Activated T-cell treated with anti-CD3 and anti-CD28 coated beads for 4 hours (primary cell): Measurements from ENCODE around the gene MYCBP2.

ENCODE experiments used
- DNase-seq: peaks from one replicate; pipeline ENCODE4 v3.0.0-alpha.2; 2020

Gene MYCBP2

GRCh38 chr13:77185721-77186120 lies 141.2 kb downstream of the MYCBP2 start:
- no peak for DNase-seq

GRCh38 chr13:77184455-77184854 lies 142.4 kb downstream of the MYCBP2 start:
- DNase-seq, result no peak

- DNase-seq, result no peak
Observed at GRCh38 chr13:77180011-77180410, 146.9 kb downstream of the MYCBP2 start.

- no peak for DNase-seq
Observed at GRCh38 chr13:77177646-77178045, 149.2 kb downstream of the MYCBP2 start.

DNA sequence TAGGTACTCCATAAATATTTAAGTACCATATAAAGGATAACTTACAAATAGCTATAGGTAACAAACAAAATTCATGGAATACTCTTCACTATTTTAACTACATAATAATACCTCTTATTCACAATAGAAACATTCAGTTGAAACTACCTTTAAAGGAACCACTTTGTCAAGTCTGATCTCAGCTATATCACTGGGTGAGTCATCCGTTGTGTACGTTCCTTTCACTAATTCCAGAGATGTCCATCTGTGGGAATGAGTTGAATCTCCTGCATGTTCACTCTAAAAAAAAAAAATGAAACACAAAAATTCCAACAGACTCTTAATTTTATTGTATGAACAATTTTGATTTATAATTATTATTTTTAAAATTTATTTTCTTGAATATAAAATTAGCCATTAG lies 150.5 kb downstream of the MYCBP2 start:
- no peak for DNase-seq

DNA sequence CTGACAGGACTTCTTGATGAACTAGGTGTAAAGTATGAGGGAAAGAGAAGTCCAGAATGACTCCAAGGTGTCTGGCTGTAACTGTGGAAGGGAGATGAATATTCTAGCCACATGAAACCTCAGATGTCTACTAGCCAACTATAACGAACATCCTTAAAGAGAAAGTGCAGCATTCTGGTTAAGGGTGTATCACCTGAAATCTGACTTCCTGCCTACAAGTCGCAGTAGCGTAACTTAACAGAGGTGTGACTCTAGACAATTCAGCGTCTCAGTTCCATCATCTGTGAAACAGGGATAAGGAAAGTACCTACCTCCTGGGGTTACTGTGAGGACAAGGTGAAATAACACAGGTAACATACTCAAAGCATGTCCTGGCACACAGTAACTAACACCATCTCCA lies 154.2 kb downstream of the MYCBP2 start:
- DNase-seq, result no peak

- no peak for DNase-seq
Observed at GRCh38 chr13:77171451-77171850, 155.4 kb downstream of the MYCBP2 start.

DNA sequence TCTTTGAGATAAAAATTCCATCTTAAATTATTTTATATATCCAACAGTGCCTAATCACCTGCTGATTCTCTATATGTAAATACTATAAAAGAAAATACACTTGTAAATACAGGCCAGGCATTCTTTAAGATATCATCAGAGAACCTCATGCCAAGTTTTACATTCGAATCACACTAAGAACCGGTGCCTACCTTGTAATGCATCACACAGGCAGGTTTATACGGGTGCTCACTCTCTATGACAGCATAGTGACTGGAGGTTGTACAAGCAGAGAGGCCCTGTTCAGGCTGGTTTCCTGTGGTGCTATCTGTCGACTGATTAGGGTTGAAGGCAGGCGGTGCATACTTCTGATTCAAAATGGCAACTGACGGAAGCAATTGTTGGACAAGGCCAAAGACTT lies 158.7 kb downstream of the MYCBP2 start:
- no peak for DNase-seq

GRCh38 chr13:77150651-77151050 lies 176.2 kb downstream of the MYCBP2 start:
- DNase-seq, result no peak

GRCh38 chr13:77143431-77143830 lies 183.5 kb downstream of the MYCBP2 start:
- no peak for DNase-seq

DNA sequence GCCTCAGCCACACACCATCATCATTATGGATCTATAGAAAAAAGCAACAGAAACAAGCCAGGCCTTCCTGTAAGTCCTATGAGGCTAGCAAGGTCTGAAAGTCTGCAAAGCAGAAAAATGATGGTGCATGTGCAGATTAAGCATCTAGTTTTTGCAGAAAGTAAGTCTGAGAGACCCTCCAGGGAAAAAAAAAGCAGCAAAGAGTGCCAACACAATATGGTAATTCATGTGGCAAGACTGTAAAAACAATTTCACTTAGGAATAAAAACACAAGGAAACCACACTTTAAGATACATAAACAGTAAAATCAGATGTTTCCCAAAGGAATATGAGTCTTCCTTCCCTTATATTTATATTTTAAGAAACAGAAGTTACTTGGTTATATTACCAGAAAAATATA lies 187.6 kb downstream of the MYCBP2 start:
- DNase-seq, result no peak

DNA sequence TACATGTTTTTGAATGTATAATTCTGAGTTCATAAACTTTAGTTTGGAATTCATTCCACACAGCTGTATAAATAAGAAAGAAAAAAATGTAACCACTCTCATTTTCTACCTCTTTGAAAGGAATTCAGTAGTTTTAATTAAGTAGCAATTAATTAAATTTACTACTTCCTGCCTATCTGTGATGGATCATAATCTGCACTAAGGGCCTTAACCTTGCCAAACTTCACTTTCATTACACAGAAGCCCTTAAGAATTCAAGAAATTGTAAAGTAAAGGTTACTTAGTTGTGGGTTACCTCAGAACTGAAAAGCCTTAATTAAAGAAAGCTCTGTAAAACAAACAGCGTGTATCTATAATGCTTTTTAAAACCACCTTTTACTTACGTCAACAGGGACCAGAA lies 188.1 kb downstream of the MYCBP2 start:
- no peak for DNase-seq

DNA sequence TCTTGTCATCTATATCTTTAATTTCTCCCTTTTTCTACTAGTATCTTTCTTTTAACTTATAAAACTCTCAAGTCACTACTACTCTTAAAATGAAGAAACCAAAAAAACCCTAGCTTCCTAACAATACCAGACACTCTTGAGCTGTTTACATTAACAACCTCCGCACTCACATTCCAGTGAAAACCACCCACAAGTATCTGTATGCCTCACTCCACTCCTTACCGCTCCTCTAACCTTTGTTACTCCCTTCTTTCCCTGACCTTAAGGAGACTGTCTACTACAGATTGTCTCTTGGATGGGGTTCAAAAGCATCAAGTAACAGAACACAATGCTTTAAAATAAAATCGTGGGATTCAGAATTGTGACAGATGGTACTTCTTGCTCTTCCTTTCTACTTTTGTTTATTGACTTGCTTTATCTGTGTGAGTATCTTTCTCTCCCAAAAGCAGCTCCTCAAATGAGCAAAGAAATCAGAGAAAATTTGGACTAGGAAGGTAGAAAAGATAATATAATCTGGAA lies 189.9 kb downstream of the MYCBP2 start:
- DNase-seq, result no peak

- no peak for DNase-seq
Observed at GRCh38 chr13:77124423-77124822, 202.5 kb downstream of the MYCBP2 start.

- DNase-seq, result no peak
Observed at GRCh38 chr13:77118134-77118533, 208.8 kb downstream of the MYCBP2 start.

DNA sequence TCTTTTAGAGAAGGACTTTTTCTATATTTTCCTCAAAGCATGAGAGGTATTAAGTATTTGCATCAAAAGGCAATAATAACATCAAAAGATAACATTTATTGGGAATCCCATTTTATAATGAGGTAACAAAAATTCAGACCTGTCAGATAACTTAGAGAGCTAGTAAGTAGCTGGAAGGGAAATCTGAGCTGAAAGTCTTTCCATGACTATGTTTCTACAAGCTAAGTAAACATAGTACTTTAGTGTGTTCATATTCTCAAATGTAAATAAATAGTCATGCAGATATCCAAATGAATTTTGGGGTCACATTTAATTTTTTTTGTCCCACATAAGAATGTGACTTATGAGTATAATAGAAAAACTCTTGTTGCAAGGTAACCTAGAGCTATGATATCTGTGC lies 212.6 kb downstream of the MYCBP2 start:
- DNase-seq, result no peak

- DNase-seq, result no peak
Observed at GRCh38 chr13:77113496-77113895, 213.4 kb downstream of the MYCBP2 start.

DNA sequence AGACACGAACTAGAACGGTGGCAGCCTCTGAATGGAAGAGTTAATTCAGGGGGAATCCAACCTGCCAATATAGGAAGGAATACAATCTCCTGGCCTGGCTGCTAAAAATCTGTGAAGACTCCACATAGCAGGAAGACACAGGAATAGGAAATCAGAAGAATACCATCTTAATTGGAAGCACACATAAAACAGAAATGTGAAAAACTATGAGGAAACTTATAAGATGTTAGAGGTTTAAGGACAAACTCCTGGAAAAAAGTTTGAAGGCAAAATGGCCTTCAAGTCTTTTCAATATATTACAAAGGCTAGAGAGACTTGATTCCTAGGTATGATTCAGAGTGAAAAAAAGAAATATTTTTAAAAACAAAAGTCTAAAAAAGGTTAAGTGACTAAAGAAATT lies 221.8 kb downstream of the MYCBP2 start:
- no peak for DNase-seq

DNA sequence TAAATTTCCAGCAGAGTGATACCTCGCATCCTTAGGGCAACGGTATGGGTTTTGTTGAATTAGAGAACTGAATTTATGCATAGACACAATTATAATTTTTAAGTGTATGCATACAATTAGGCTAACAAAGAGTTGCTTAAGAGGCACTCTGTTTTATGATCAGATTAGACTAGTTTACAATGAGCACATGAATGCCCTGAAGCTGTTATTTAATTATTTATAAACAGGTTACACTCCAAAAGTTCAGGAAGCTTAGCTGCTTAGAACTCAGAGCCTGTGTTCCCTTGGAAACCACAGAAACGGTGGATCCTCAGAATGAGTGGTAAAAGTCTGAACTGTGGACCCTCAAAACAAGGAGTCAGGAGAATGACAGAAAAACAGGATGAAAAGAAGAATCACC lies 227.5 kb downstream of the MYCBP2 start:
- no peak for DNase-seq

DNA sequence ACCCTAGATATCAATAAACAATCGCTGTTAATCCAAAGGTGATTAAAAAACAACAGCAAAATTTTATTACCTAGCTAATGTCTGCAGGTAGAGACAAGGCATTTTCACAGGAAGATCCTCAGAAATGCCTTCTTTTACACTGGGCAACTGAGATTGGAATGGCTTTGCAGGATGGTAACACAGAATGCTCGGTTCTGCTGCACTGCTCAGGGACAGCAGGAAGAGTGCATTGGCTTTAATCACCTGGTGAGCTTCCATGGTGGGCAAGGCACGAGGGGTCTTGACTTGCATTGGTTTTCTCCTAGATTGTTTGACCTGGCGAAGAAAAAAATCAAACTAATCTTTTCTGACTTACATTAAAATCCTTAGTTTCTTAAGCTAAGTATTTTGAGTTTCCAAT lies 231.6 kb downstream of the MYCBP2 start:
- no peak for DNase-seq

GRCh38 chr13:77094773-77095172 lies 232.1 kb downstream of the MYCBP2 start:
- no peak for DNase-seq

GRCh38 chr13:77093735-77094134 lies 233.2 kb downstream of the MYCBP2 start:
- DNase-seq, result no peak

GRCh38 chr13:77084755-77085154 lies 242.1 kb downstream of the MYCBP2 start:
- no peak for DNase-seq

DNA sequence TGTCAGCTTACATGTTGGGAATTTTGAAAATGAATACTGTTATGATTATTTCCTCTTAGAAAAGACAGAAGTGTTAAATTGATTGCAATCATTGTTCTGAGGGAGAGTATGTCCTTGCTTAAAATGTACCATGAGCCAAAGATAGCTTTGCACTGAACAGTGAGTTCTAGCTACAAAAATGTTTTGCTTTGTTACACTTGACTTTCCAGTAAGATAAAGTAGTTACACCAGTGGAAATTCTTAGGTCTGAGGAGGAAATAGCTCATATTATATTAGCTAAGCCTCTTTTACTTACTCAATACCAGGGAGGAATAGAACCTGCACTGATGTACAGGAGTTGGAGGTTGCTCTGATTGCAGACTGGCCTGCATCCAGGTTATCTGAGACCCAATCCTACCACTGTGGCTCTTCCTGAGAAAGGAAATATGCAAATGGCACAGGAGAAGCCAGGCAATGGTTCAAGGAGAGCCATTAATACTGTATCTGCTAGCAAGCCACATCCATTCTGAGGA lies 246.9 kb downstream of the MYCBP2 start:
- DNase-seq, result no peak

- no peak for DNase-seq
Observed at GRCh38 chr13:77067519-77067918, 259.4 kb downstream of the MYCBP2 start.
